Heart left ventricle (tissue), 13 donors: ENCODE data around the gene KRTAP5-3.
"Not testable (repeated sequence)": the region's sequence is repeated elsewhere in the genome, so short reads cannot be mapped to it uniquely, and the experiment has no call there.

ENCODE experiments used
- CTCF ChIP-seq, 12 donors: fragments of 200-600 bp; sonication (generic) in 4 of 12; IDR thresholded peaks; one replicate each; pipeline versions ENCODE4 v1.5.0 to v1.8.0; 2018 to 2022; ENCODE audit warnings: antibody characterized with exemption in 12 of 12, mild to moderate bottlenecking in 5 of 12
- POLR2A ChIP-seq, 2 donors: fragments of 450-650 bp; IDR thresholded peaks; one replicate each; pipeline ENCODE4 v1.6.1; 2017; ENCODE audit warnings: antibody characterized with exemption in 2 of 2, mild to moderate bottlenecking in 2 of 2, moderate library complexity in 2 of 2
- donor health status: ischemic (EF 13 %, LVEDD 7.1; RV severe dilation, severe dysfunction).
- donor health status: DM: no; HTN: yes; CAD: no.
- donor health status: DM: no; HTN: no; CAD: no.
- donor health status: ischemic (EF 25% LVEDD 6.9; RV normal size, moderate dysfunction).
- donor health status: ischemic (EF 25% LVEDD 5.7; RV mildly dilated, moderate dysfunction).
- donor health status: ischemic (EF 35%, LVEDD 5.7; RV mildly dilated, moderate dysfunction).
- donor health status: nonischemic (EF 11% LVEDD 7.7; RV severe dilation, severe dysfunction).
- donor health status: DM: yes; HTN: yes; CAD: no.
- donor health status: PGD.
- donor health status: ischemic (EF 29% LVEDD 5.4; RV normal size, mild dysfunction).
- donor health status: nonischemic (EF 23%, LVEDD 6.1; RV moderate dilation, normal function).

GRCh38 chr11:1607901-1608300, 362 bp downstream of the KRTAP5-3 start:
- TF ChIP-seq POLR2A, CTCF (IDR thresholded peaks at IDR 0.05): not testable (repeated sequence)
